Spleen (tissue), 7 donors: ENCODE measurements around the gene SEPTIN5.

Source experiments
- CTCF ChIP-seq, 11 experiments: fragments of 200-600 bp in 7 of 11; fragments of 450-650 bp in 4 of 11; sonication (generic) in 4 of 11; IDR thresholded peaks in 8 of 11; conservative IDR thresholded peaks in 3 of 11; 1 replicate in 7 of 11; 2 replicates in 4 of 11; pipeline versions ENCODE4 v1.4.0 to v1.8.0; 2016 to 2021; ENCODE audit warnings: antibody characterized with exemption in 11 of 11, inconsistent platforms in 4 of 11, mild to moderate bottlenecking in 1 of 11
- POLR2A ChIP-seq, 3 donors: fragments of 450-650 bp; IDR thresholded peaks; one replicate each; pipeline ENCODE4 v1.5.1; 2017; ENCODE audit warnings: antibody characterized with exemption in 3 of 3, mild to moderate bottlenecking in 1 of 3
- donor health status: DM: no; HTN: no; CAD: no; lungs with moderate emphysema.
- donor health status: DM: no; HTN: no; CAD: no.
- donor health status: DM: no; HTN: no; CAD: no.

DNA sequence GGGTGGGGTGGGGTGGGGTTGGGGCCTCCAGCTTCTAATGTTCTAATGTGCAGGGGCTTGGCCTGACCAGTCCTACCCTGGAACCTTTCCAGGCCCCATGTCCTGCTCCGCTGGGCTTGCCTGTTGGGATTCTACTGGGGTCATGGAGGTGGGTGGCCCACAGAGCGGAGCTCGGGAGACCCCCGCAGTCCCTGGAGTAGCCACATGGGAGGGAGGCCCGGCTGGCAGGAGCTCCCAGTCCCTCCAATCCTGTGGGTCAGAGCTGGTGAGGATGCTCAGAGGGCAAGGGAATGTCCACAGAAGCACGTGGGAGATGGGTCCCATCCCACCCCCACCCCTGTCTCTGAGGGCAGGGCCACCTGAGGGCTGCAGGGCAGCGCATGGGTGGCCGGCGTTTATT is 2.9 kb downstream of the SEPTIN5 start:
- TF ChIP-seq CTCF (IDR thresholded peaks at IDR 0.05 in 8 of 11, conservative IDR thresholded peaks at IDR 0.05 in 3 of 11): no peak
- TF ChIP-seq POLR2A (IDR thresholded peaks at IDR 0.05): no peak
